NCI-H2196 treated with DMSO at 0.1 percent for 48 hours (cell line): ENCODE results near the gene BCAR3.
"Not testable (repeated sequence)": the region's sequence is repeated elsewhere in the genome, so short reads cannot be mapped to it uniquely, and the experiment has no call there.

Experiments used
- DNase-seq: peaks from one replicate; lab custom pipeline; 2025; ENCODE audit not compliant: unreplicated experiment; lab: John Stamatoyannopoulos, UW

The BCAR3 gene

GRCh38 chr1:93670141-93670540 is 11.5 kb downstream of the BCAR3 start:
- DNase-seq = peak; percentile 47

- no peak for DNase-seq
Measured at GRCh38 chr1:93669369-93669768, 12.3 kb downstream of the BCAR3 start.

- no peak for DNase-seq
Measured at GRCh38 chr1:93668951-93669350, 12.7 kb downstream of the BCAR3 start.

GRCh38 chr1:93668121-93668520 is 13.5 kb downstream of the BCAR3 start:
- DNase-seq = no peak

- DNase-seq = no peak
Measured at GRCh38 chr1:93667642-93668041, 14.0 kb downstream of the BCAR3 start.

- no peak for DNase-seq
Measured at GRCh38 chr1:93666613-93667384, 14.8 kb downstream of the BCAR3 start.

- no peak for DNase-seq
Measured at GRCh38 chr1:93665015-93665414, 16.6 kb downstream of the BCAR3 start.

GRCh38 chr1:93663208-93663614 is 18.4 kb downstream of the BCAR3 start:
- DNase-seq = no peak

- DNase-seq = no peak
Measured at GRCh38 chr1:93662481-93663207, 19.0 kb downstream of the BCAR3 start.

- DNase-seq = no peak
Measured at GRCh38 chr1:93661829-93662474, 19.7 kb downstream of the BCAR3 start.

GRCh38 chr1:93661341-93661740 is 20.3 kb downstream of the BCAR3 start:
- not testable (repeated sequence) for DNase-seq

- no peak for DNase-seq
Measured at GRCh38 chr1:93659822-93660503, 21.7 kb downstream of the BCAR3 start.

- no peak for DNase-seq
Measured at GRCh38 chr1:93658188-93658587, 23.4 kb downstream of the BCAR3 start.

- no peak for DNase-seq
Measured at GRCh38 chr1:93656491-93656890, 25.1 kb downstream of the BCAR3 start.

GRCh38 chr1:93653656-93654055 is 28.0 kb downstream of the BCAR3 start:
- DNase-seq = no peak

GRCh38 chr1:93652323-93652949 is 29.2 kb downstream of the BCAR3 start:
- peak; percentile 59 for DNase-seq

GRCh38 chr1:93651695-93652094 is 29.9 kb downstream of the BCAR3 start:
- no peak for DNase-seq

GRCh38 chr1:93650159-93650558 is 31.5 kb downstream of the BCAR3 start:
- not testable (repeated sequence) for DNase-seq

GRCh38 chr1:93649231-93649630 is 32.4 kb downstream of the BCAR3 start:
- DNase-seq = no peak

- no peak for DNase-seq
Measured at GRCh38 chr1:93648656-93649055, 33.0 kb downstream of the BCAR3 start.

- DNase-seq = no peak
Measured at GRCh38 chr1:93641527-93641926, 40.1 kb downstream of the BCAR3 start.
